Fibroblast of pulmonary artery (primary cell): Measurements from ENCODE around the gene UBE2J2.

Experiments used
- DNase-seq: peaks from one replicate; pipeline ENCODE4 v3.0.0-alpha.2; 2010; ENCODE audit warnings: low read depth
- H3K4me3 ChIP-seq: replicated peaks from 2 replicates; pipeline ENCODE4 v1.5.1; 2011; ENCODE audit warnings: low read depth, mild to moderate bottlenecking, control low read depth, low read length, moderate library complexity
- TF ChIP-seq, protein P1 (sequence below): IDR thresholded peaks from 2 replicates; pipeline ENCODE4 v1.5.1; 2011; ENCODE audit warnings: mild to moderate bottlenecking, control low read depth, low read length, inconsistent platforms; ENCODE audit errors: missing control alignments

The UBE2J2 gene

DNA sequence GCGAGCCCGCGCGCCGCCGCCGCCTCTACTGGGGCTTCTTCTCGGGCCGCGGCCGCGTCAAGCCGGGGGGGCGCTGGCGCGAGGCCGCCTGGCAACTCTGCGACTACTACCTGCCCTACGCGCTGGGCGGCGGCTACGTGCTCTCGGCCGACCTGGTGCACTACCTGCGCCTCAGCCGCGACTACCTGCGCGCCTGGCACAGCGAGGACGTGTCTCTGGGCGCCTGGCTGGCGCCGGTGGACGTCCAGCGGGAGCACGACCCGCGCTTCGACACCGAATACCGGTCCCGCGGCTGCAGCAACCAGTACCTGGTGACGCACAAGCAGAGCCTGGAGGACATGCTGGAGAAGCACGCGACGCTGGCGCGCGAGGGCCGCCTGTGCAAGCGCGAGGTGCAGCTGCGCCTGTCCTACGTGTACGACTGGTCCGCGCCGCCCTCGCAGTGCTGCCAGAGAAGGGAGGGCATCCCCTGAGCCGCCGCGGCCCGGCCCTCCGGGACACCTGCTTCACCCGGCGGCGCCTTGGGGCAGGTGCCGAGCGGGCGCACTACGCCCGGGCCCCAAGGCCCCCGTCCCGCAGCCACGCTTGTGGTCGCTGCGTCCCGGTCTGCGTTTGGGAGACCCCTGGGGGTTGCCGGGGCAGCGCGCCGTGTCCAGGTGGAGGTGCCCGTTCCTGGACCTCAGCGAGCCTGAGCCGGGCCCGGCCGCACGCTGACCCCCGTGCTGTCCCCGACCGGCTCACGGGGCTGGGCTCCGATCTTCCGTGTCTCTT is 40.7 kb downstream of the UBE2J2 start:
- DNase-seq, result no peak
- TF ChIP-seq, protein P1, sequence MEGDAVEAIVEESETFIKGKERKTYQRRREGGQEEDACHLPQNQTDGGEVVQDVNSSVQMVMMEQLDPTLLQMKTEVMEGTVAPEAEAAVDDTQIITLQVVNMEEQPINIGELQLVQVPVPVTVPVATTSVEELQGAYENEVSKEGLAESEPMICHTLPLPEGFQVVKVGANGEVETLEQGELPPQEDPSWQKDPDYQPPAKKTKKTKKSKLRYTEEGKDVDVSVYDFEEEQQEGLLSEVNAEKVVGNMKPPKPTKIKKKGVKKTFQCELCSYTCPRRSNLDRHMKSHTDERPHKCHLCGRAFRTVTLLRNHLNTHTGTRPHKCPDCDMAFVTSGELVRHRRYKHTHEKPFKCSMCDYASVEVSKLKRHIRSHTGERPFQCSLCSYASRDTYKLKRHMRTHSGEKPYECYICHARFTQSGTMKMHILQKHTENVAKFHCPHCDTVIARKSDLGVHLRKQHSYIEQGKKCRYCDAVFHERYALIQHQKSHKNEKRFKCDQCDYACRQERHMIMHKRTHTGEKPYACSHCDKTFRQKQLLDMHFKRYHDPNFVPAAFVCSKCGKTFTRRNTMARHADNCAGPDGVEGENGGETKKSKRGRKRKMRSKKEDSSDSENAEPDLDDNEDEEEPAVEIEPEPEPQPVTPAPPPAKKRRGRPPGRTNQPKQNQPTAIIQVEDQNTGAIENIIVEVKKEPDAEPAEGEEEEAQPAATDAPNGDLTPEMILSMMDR, result no peak
- H3K4me3 ChIP-seq, result no peak overlapping the region

DNA sequence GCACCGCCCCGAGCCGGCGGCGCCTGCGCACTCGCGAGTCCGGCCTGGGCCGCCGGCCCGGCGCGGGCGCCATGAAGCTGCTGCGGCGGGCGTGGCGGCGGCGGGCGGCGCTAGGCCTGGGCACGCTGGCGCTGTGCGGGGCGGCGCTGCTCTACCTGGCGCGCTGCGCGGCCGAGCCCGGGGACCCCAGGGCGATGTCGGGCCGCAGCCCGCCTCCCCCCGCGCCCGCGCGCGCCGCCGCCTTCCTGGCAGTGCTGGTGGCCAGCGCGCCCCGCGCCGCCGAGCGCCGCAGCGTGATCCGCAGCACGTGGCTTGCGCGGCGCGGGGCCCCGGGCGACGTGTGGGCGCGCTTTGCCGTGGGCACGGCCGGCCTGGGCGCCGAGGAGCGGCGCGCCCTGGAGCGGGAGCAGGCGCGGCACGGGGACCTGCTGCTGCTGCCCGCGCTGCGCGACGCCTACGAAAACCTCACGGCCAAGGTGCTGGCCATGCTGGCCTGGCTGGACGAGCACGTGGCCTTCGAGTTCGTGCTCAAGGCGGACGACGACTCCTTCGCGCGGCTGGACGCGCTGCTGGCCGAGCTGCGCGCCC is 41.4 kb downstream of the UBE2J2 start, which contains the start of gene B3GALT6:
B3GALT6 (plus strand) TSS at position 30 of the 588 bp plus-strand sequence; CDS start at position 72, 42 bp downstream.
- no peak for DNase-seq
- TF ChIP-seq, protein P1, result no peak
- H3K4me3 ChIP-seq, result peak within 1 kb of the TSS; percentile 89

DNA sequence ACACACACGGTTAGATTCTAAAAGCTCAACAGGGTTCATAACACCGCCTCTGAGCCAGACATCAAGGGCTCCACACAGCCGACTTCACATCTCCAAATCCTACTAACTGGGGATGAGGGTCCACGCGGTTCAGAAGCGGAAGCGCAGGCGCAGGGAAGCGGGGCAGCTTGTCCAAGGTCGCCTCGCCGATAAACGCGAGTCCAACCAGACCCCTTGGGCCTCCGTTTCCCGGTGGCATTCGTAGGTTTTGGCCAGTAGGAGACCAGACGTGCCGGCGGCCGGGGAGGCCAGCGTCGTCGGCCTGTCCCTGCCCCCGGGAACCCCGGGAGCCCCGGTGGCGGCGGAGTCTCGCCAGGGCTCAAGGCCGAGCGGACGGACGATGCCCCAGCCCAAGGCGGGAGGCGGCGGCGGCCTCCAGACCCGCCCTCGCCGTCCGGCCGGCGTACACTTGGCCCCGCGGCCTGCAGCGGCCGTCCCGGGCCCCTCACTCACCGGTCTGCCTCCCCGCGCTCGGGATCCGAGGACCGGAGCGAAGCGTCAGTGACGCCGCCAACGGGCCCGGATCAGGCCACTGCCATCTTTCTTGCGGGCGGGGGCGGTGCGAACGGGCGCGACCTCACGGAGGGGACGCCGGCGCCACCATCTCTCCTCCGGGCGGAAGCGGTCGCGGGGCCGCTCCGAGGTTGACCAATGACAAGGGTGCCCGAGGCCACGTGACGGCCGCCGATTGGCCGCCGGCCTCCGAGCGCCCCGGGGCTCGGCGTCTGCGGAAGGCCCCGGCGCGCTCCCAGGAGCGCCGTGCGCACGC is 42.0 kb downstream of the UBE2J2 start, which contains the start of gene SDF4:
SDF4 (minus strand) TSS at position 602 of the 808 bp plus-strand sequence. CDS start 3,229 bp downstream, outside the sequence.
- peak within 1 kb of the TSS; percentile 89 for H3K4me3 ChIP-seq
- DNase-seq, result peak; percentile 97
- TF ChIP-seq, protein P1, result no peak

DNA sequence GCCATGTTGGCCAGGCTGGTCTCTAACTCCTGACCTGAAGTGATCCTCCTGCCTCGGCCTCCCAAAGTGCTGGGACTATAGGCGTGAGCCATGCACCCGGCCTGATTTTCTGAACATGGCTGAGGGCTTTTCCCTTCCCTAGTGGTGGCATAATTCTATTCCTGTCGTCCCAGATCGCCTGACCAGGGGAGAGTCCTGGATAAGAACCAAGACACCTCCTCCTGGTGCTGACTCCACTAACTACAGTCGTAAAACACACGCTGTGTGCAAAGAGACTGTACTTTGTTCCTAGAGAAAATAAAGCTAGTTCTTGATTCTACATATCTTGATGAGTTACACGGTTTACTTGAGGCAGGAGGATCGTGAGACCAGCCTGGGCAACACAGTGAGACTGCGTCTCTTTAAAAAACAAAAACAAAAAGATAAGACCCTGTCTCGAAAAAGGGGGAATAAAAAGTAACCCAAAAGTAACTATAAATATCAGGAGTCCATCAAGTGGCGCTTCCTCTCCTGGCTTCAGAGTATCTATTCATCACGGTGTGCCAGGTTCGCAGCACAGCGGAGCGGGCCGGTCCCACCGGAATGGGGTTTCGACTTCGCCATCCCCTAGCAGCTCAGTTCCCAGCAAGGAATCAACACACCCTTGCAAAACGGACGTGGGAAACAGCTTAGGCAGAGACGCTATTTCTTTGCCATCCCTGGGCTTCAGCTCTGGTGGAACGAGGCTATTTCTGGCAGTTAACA is 42.8 kb downstream of the UBE2J2 start:
- TF ChIP-seq, protein P1, result peak; percentile 47
- peak; percentile 75 for DNase-seq
- H3K4me3 ChIP-seq, result peak overlapping the region; percentile 89

DNA sequence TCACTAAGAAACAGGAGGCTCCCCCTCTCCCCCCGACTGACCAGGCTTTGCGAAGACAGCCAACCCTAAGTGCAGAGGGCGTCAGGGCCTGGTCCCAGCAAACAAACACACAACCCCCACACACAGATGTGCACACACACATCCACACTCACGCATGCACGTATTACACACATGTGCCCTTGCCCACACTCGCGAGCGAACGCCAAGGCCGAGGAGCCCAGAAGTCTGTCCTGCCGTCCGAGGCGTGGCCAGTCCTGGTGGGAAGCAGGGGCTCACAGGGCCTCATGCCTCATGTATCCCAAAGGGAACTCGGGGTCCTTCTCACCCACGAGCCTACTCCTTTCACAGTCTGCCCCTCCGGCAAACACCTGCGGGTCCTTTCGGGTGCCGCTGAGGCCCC is 43.9 kb downstream of the UBE2J2 start:
- DNase-seq, result no peak
- TF ChIP-seq, protein P1, result no peak
- H3K4me3 ChIP-seq, result no peak overlapping the region

DNA sequence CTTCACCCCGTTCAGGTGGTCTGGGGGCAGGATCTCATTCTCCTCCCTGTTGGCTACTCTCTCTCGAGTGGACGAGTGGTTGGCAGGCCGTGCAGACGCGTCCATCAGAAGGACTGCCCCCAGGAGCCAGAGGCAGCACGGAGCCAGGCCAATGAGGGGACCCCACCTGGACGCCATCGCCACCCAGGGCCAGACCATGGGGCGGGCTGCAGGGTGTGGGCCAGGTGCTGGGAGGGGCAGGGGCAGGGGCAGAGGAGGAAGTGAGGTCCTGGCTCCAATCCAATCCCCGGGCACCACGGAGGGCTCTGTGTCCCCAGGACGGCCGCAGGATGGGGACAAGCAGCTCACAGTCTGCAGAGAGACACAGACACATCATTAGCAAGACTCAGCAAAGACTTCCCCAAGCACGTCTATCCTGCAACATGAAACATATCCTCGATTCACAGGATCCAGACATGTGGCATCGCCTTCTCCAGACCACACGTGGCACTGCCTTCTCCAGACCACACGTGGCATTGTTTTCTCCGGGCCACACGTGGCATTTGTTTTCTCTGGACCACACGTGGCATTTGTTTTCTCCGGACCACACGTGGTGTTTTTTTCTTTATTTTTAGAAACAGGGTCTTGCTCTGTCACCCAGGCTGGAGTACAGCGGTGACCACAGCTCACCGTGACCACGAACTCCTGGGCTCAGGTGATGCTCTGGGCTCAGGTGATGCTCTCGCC is 44.9 kb downstream of the UBE2J2 start:
- DNase-seq, result no peak
- TF ChIP-seq, protein P1, result no peak
- no peak overlapping the region for H3K4me3 ChIP-seq
